HFF-Myc (cell line): ENCODE measurements around the gene VPS33A.
"Not testable (repeated sequence)": the region's sequence is repeated elsewhere in the genome, so short reads cannot be mapped to it uniquely, and the experiment has no call there.

Experiments used
- DNase-seq: peaks from one replicate; pipeline ENCODE4 v3.0.0-alpha.2; 2011; ENCODE audit warnings: low read depth; ENCODE audit errors: extremely low read depth
- H3K4me3 ChIP-seq: replicated peaks from 2 replicates; pipeline ENCODE4 v1.5.1; 2011; ENCODE audit warnings: low read depth, mild to moderate bottlenecking, control low read depth, low read length
- CTCF ChIP-seq: IDR thresholded peaks from 2 replicates; pipeline ENCODE4 v1.5.1; 2012; ENCODE audit warnings: mild to moderate bottlenecking, low read depth, low read length, control low read depth; ENCODE audit errors: missing control alignments

VPS33A gene

GRCh38 chr12:122291431-122291830 lies 25.1 kb upstream of the VPS33A start:
- DNase-seq = no peak
- no peak overlapping the region for H3K4me3 ChIP-seq
- TF ChIP-seq CTCF = no peak

- DNase-seq = no peak
- TF ChIP-seq CTCF = no peak
- H3K4me3 ChIP-seq = no peak overlapping the region
These were observed 17.4 kb upstream of the VPS33A start for GRCh38 chr12:122283680-122284079.

GRCh38 chr12:122282061-122282460 lies 15.8 kb upstream of the VPS33A start:
- peak; percentile 24 for DNase-seq
- no peak overlapping the region for H3K4me3 ChIP-seq
- no peak for TF ChIP-seq CTCF

- TF ChIP-seq CTCF = no peak
- H3K4me3 ChIP-seq = no peak overlapping the region
- DNase-seq = no peak
These were observed 9.9 kb upstream of the VPS33A start for GRCh38 chr12:122276242-122276641.

GRCh38 chr12:122275459-122275858 lies 9.2 kb upstream of the VPS33A start:
- no peak for DNase-seq
- H3K4me3 ChIP-seq = no peak overlapping the region
- no peak for TF ChIP-seq CTCF

GRCh38 chr12:122265886-122266229 lies 436 bp downstream of the VPS33A start:
- TF ChIP-seq CTCF = no peak
- no peak for DNase-seq
- peak overlapping the region; percentile 89 for H3K4me3 ChIP-seq

GRCh38 chr12:122265476-122265875 lies 818 bp downstream of the VPS33A start:
- DNase-seq = no peak
- TF ChIP-seq CTCF = no peak
- peak overlapping the region; percentile 89 for H3K4me3 ChIP-seq

GRCh38 chr12:122260735-122261134 lies 5.6 kb downstream of the VPS33A start:
- DNase-seq, H3K4me3 ChIP-seq: not testable (repeated sequence)

- H3K4me3 ChIP-seq, DNase-seq: not testable (repeated sequence)
These were observed 7.4 kb downstream of the VPS33A start for GRCh38 chr12:122258939-122259338.

- not testable (repeated sequence) for DNase-seq, H3K4me3 ChIP-seq
These were observed 7.8 kb downstream of the VPS33A start for GRCh38 chr12:122258462-122258861.
